Smooth muscle cell (in vitro differentiated cells): ENCODE results near the gene MTURN. TPM values are rescaled to one million over a fixed set of nuclear protein-coding genes. Genes with fewer than 3 reads are reported as not detected.
"Not testable (repeated sequence)": the region's sequence is repeated elsewhere in the genome, so short reads cannot be mapped to it uniquely, and the experiment has no call there.

Experiments used
- DNase-seq: peaks from one replicate; lab custom pipeline; 2025; ENCODE audit not compliant: unreplicated experiment; lab: John Stamatoyannopoulos, UW
- H2AFZ ChIP-seq: fragments of 200-600 bp; sonication (generic); 2 replicates; pipeline ENCODE4 v1.6.0; 2016; ENCODE audit warnings: antibody characterized with exemption, low read depth, mild to moderate bottlenecking
- H3F3A ChIP-seq: fragments of 200-600 bp; sonication (generic); 2 replicates; pipeline ENCODE4 v1.6.0; 2017; ENCODE audit warnings: antibody characterized with exemption, low read depth
- H3K27ac ChIP-seq: fragments of 200-600 bp; sonication (generic); 2 replicates; pipeline ENCODE4 v1.5.1; 2016; ENCODE audit warnings: low read depth, mild to moderate bottlenecking
- H3K27me3 ChIP-seq: fragments of 200-600 bp; sonication (generic); 2 replicates; pipeline ENCODE4 v1.6.1; 2016; ENCODE audit warnings: low read depth, mild to moderate bottlenecking
- H3K36me3 ChIP-seq: fragments of 200-600 bp; sonication (generic); 2 replicates; pipeline ENCODE4 v1.5.1; 2016; ENCODE audit warnings: low read depth
- H3K4me1 ChIP-seq: fragments of 200-600 bp; sonication (generic); 2 replicates; pipeline ENCODE4 v1.5.1; 2016; ENCODE audit warnings: low read depth
- H3K4me2 ChIP-seq: fragments of 200-600 bp; sonication (generic); 2 replicates; pipeline ENCODE4 v1.6.0; 2016; ENCODE audit warnings: mild to moderate bottlenecking
- H3K4me3 ChIP-seq: fragments of 200-600 bp; sonication (generic); 2 replicates; pipeline ENCODE4 v1.5.1; 2016; ENCODE audit warnings: mild to moderate bottlenecking
- H3K79me2 ChIP-seq: fragments of 200-600 bp; sonication (generic); 2 replicates; pipeline ENCODE4 v1.6.0; 2016; ENCODE audit warnings: low read depth, mild to moderate bottlenecking
- H3K9ac ChIP-seq: fragments of 200-600 bp; sonication (generic); 2 replicates; pipeline ENCODE4 v1.6.0; 2016; ENCODE audit warnings: low read depth
- H3K9me3 ChIP-seq: fragments of 200-600 bp; sonication (generic); replicated peaks from 2 replicates; pipeline ENCODE4 v1.5.1; 2016; ENCODE audit warnings: low read depth
- H4K20me1 ChIP-seq: fragments of 200-600 bp; sonication (generic); 2 replicates; pipeline ENCODE4 v1.6.0; 2016; ENCODE audit warnings: low read depth
- CTCF ChIP-seq: fragments of 200-600 bp; sonication (generic); IDR thresholded peaks from 2 replicates; pipeline ENCODE4 v1.5.1; 2017; ENCODE audit warnings: borderline replicate concordance, mild to moderate bottlenecking, antibody characterized with exemption; ENCODE audit not compliant: insufficient read depth, poor library complexity, severe bottlenecking
- WGBS: methylation state at CpG from one replicate; pipeline ENCODE4 v1.1.7; 2016; ENCODE audit warnings: low lambda C conversion rate; 5-methylcytosine and 5-hydroxymethylcytosine counted together
- polyA plus RNA-seq: library from polyadenylated mRNA; unstranded; fragments of >200 nt; fragmentation: Nextera tagmentation; extraction: Ambion mirVana; gene quantifications from 2 replicates; pipeline ENCODE4 v1.2.1, GENCODE V29; 2016
- total RNA-seq: library from RNA; depleted of rRNA; stranded (reverse); fragments of >200 nt; gene quantifications from 2 replicates; pipeline ENCODE4 v1.2.3, GENCODE V29; 2014

Gene MTURN
- total and polyA plus RNA-seq, 2 experiments from 2014 or later = 3.1 to 3.9 TPM

- H2AFZ ChIP-seq = no peak overlapping the region
- H3K4me3 ChIP-seq = no peak overlapping the region
- no peaks in the 10 kb centered on the region for H3K27me3 ChIP-seq
- H3K4me1 ChIP-seq = peaks cover 5% of the 10 kb centered on the region
- H3F3A ChIP-seq = no peaks in the 10 kb centered on the region
- H4K20me1 ChIP-seq = no peaks in the 10 kb centered on the region
- no peak overlapping the region for H3K9ac ChIP-seq
- 68% methylated on average over 1 of the region's 1 CpG for WGBS
- no peaks in the 10 kb centered on the region for H3K36me3 ChIP-seq
- TF ChIP-seq CTCF = no peak
- no peak overlapping the region for H3K27ac ChIP-seq
- H3K79me2 ChIP-seq = no peaks in the 10 kb centered on the region
- H3K4me2 ChIP-seq = no peak overlapping the region
- DNase-seq = no peak
- H3K9me3 ChIP-seq = peaks cover 3% of the 10 kb centered on the region
Observed at GRCh38 chr7:30187513-30187912, 52.7 kb downstream of the MTURN start.

DNA sequence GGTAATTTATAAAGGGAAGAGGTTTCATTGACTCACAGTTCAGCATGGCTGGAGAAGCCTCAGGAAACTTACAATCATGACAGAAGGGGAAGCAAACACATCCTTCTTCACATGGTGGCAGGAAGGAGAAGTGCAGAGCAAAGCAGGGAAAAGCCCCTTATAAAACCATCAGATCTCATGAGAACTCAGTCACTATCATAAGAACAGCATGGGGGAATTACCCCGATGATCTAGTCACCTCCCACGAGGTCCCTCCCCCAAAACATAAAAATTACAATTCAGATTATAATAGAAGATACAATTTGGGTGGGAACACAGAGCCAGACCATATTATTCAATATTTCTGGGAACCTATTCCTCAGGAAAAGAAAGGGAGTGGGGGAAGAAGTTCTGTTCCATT lies 53.6 kb downstream of the MTURN start:
- not testable (repeated sequence) for H3K4me3 ChIP-seq, H3K27ac ChIP-seq, H3K9me3 ChIP-seq, H3K36me3 ChIP-seq, H3K4me2 ChIP-seq, H3K79me2 ChIP-seq, H3K9ac ChIP-seq, DNase-seq, H4K20me1 ChIP-seq, H3K4me1 ChIP-seq, H2AFZ ChIP-seq, H3F3A ChIP-seq, H3K27me3 ChIP-seq
- 84% methylated on average over 2 of the region's 2 CpGs for WGBS

DNA sequence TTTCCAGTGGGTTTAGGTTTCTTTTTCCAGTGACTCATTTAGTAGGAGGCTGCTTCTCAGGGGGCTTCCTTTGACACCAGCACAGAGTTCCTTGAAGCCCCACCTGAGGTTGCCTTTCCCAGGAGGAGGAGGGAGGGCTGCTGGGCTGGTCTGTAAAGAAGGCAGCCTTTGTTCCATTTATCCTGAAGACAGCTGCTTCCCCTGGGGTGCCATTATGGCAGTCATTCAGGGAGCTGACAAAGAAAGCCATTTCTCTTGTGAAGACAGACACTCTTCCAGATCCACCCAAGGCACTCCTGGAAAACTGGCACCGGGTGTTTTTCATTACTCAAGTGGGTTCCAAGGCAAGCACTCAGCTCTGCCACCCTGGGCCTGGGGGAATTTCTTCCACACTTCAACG lies 54.0 kb downstream of the MTURN start:
- H3F3A ChIP-seq = no peaks in the 10 kb centered on the region
- no peaks in the 10 kb centered on the region for H3K36me3 ChIP-seq
- no peak overlapping the region for H3K4me2 ChIP-seq
- H4K20me1 ChIP-seq = no peaks in the 10 kb centered on the region
- peaks cover 3% of the 10 kb centered on the region for H3K9me3 ChIP-seq
- H3K27ac ChIP-seq = no peak overlapping the region
- no peak for TF ChIP-seq CTCF
- H3K79me2 ChIP-seq = no peaks in the 10 kb centered on the region
- H3K27me3 ChIP-seq = no peaks in the 10 kb centered on the region
- WGBS = 90% methylated on average over 2 of the region's 2 CpGs
- DNase-seq = no peak
- H2AFZ ChIP-seq = no peak overlapping the region
- H3K9ac ChIP-seq = no peak overlapping the region
- no peak overlapping the region for H3K4me3 ChIP-seq
- H3K4me1 ChIP-seq = peaks cover 5% of the 10 kb centered on the region

- Histone ChIP-seq H3K9ac (no peak overlapping the region), H3K27ac (no peak overlapping the region), H3F3A (no peaks in the 10 kb centered on the region), H3K4me3 (no peak overlapping the region), H3K27me3 (no peaks in the 10 kb centered on the region), H2AFZ (no peak overlapping the region), H3K9me3 (no peaks in the 10 kb centered on the region), H4K20me1 (no peaks in the 10 kb centered on the region), H3K4me2 (no peak overlapping the region), H3K4me1 (peaks cover 5% of the 10 kb centered on the region), H3K79me2 (no peaks in the 10 kb centered on the region), H3K36me3 (no peaks in the 10 kb centered on the region)
- TF ChIP-seq CTCF = no peak
- DNase-seq = no peak
- 90% methylated on average over 4 of the region's 4 CpGs for WGBS
Observed at GRCh38 chr7:30191809-30192208, 57.0 kb downstream of the MTURN start.
